Measurements from ENCODE around the gene SMYD3. TPM values are rescaled to one million over a fixed set of nuclear protein-coding genes. Genes with fewer than 3 reads are reported as not detected.

Gene SMYD3
- total and polyA plus RNA-seq, 2 donors (not counting 3 experiments of a cell fraction or from before 2014, with no cell fraction given): 16.0 to 32.1 TPM

- no peak for DNase-seq (ENCODE audit: low read depth, low spot score)
- TF ChIP-seq MYC (IDR thresholded peaks at IDR 0.05; ENCODE audit: low read depth, low read length): no peak
- TF ChIP-seq POLR2AphosphoS5 (IDR thresholded peaks at IDR 0.05; ENCODE audit: insufficient read depth, low read depth, low read length): no peak
- no peak for TF ChIP-seq POLR2A (IDR thresholded peaks at IDR 0.05; ENCODE audit: low read depth, low read length)
- TF ChIP-seq, protein P1, sequence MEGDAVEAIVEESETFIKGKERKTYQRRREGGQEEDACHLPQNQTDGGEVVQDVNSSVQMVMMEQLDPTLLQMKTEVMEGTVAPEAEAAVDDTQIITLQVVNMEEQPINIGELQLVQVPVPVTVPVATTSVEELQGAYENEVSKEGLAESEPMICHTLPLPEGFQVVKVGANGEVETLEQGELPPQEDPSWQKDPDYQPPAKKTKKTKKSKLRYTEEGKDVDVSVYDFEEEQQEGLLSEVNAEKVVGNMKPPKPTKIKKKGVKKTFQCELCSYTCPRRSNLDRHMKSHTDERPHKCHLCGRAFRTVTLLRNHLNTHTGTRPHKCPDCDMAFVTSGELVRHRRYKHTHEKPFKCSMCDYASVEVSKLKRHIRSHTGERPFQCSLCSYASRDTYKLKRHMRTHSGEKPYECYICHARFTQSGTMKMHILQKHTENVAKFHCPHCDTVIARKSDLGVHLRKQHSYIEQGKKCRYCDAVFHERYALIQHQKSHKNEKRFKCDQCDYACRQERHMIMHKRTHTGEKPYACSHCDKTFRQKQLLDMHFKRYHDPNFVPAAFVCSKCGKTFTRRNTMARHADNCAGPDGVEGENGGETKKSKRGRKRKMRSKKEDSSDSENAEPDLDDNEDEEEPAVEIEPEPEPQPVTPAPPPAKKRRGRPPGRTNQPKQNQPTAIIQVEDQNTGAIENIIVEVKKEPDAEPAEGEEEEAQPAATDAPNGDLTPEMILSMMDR (IDR thresholded peaks at IDR 0.05; ENCODE audit: extremely low read depth in 1 of 2, insufficient read depth in 1 of 2, low read depth in 1 of 2, low read length in 2 of 2): no peak
- no peak for TF ChIP-seq JUN (IDR thresholded peaks at IDR 0.05; ENCODE audit: borderline replicate concordance, insufficient read depth, insufficient read length, low read depth)
- TF ChIP-seq, protein P2, sequence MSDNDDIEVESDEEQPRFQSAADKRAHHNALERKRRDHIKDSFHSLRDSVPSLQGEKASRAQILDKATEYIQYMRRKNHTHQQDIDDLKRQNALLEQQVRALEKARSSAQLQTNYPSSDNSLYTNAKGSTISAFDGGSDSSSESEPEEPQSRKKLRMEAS (IDR thresholded peaks at IDR 0.05; ENCODE audit: insufficient read depth, insufficient read length): no peak
- no peak for TF ChIP-seq EZH2 (IDR thresholded peaks at IDR 0.05; ENCODE audit: borderline replicate concordance, low read depth, low read length, severe bottlenecking)
- no peak for TF ChIP-seq FOS (IDR thresholded peaks at IDR 0.05; ENCODE audit: borderline replicate concordance, insufficient read depth, low read length)
- TF ChIP-seq GATA2 (IDR thresholded peaks at IDR 0.05; ENCODE audit: insufficient read depth, insufficient read length, low read depth, low read length): no peak
- H3K9me3 ChIP-seq (replicated peaks; ENCODE audit: control insufficient read depth, insufficient read depth, low read length): no peaks in the 10 kb centered on the region
- POLR2A ChIA-PET: interaction anchor here (0.6 kb wide), 1 partner anchor 8 kb away, joined by 3 read pairs; no protein-coding TSS in a partner anchor
- no peak overlapping the region for H3K4me2 ChIP-seq (ENCODE audit: insufficient read depth, low read length)
- H4K20me1 ChIP-seq (replicated peaks; ENCODE audit: control insufficient read depth, extremely low read depth, insufficient read depth, low read length): no peaks in the 10 kb centered on the region
- no peak overlapping the region for H2AFZ ChIP-seq (ENCODE audit: low read depth, low read length)
- dilution Hi-C loops (cut with MboI; ENCODE audit: extremely low pct_ligation_motif_present, low sequenced_read_pairs) (no loop called here), intact Hi-C loops (cut with micrococcal nuclease) (loop anchor here (2.0 to 10.0 kb wide), 4 partner anchors 113 to 910 kb away; no protein-coding TSS in a partner anchor)
- no peak for FAIRE-seq
- H3K27me3 ChIP-seq (ENCODE audit: control insufficient read depth in 2 of 2, insufficient read depth in 2 of 2, low read length in 2 of 2): no peaks in the 10 kb centered on the region
- H3K4me3 ChIP-seq (replicated peaks in 1 of 3; ENCODE audit: insufficient read depth in 1 of 3, low read depth in 1 of 3, low read length in 3 of 3): no peak overlapping the region
- H3K79me2 ChIP-seq (ENCODE audit: control insufficient read depth, insufficient read depth, low read length): no peaks in the 10 kb centered on the region
- no TSS peak for BruUV-seq (replicated peaks)
- H3K36me3 ChIP-seq (ENCODE audit: control insufficient read depth in 2 of 2, extremely low read depth in 1 of 2, insufficient read depth in 2 of 2, low read length in 2 of 2): no peaks in the 10 kb centered on the region
- CTCF ChIA-PET: interaction anchor here (1.8 to 2.6 kb wide), 2 partner anchors 113 to 849 kb away, joined by 7 to 20 read pairs; no protein-coding TSS in a partner anchor
- no peaks in the 10 kb centered on the region for H3K9me1 ChIP-seq (replicated peaks; ENCODE audit: control insufficient read depth, extremely low read depth, insufficient read depth, low read length)
- H3K27ac ChIP-seq (ENCODE audit: insufficient read depth, low read depth, low read length): no peak overlapping the region
- H3K9ac ChIP-seq (replicated peaks; ENCODE audit: extremely low read depth, insufficient read depth, low read length): no peak overlapping the region
- no peaks in the 10 kb centered on the region for H3K4me1 ChIP-seq (ENCODE audit: control insufficient read depth, extremely low read depth, insufficient read depth, low read length)
These were observed 505.2 kb downstream of the SMYD3 start for GRCh38 chr1:246001837-246002230.
